ENCODE results near the gene SLC1A2. TPM values are rescaled to one million over a fixed set of nuclear protein-coding genes. Genes with fewer than 3 reads are reported as not detected.
A peak's percentile ranks its signal among the peaks of the same experiment; 100 is the strongest.

Gene SLC1A2
- total and polyA plus RNA-seq, 2 donors (not counting 1 experiment from before 2014, with no cell fraction given) = 1.2 to 7.6 TPM

- Histone ChIP-seq H3K9ac (ENCODE audit: insufficient read depth, low read length) (no peak overlapping the region), H3K36me3 (ENCODE audit: control insufficient read depth, insufficient read depth, low read length) (peaks cover 1% of the 10 kb centered on the region), H3K27ac (ENCODE audit: insufficient read depth, low read length) (no peak overlapping the region), H2AFZ (ENCODE audit: low read length) (no peak overlapping the region), H3K4me2 (ENCODE audit: extremely low read depth, insufficient read depth, low read length) (no peak overlapping the region), H3K4me3 (replicated peaks in 1 of 4; ENCODE audit: control extremely low read depth in 1 of 4, insufficient read depth in 1 of 4, low read depth in 3 of 4, low read length in 4 of 4) (no peak overlapping the region), H3K4me1 (ENCODE audit: control insufficient read depth, extremely low read depth, insufficient read depth, low read length) (peaks cover 4% of the 10 kb centered on the region), H3K79me2 (ENCODE audit: control insufficient read depth, insufficient read depth, low read length) (no peaks in the 10 kb centered on the region), H4K20me1 (ENCODE audit: control insufficient read depth, extremely low read depth, insufficient read depth, low read length) (no peaks in the 10 kb centered on the region), H3K27me3 (ENCODE audit: control insufficient read depth, insufficient read depth, low read length) (no peaks in the 10 kb centered on the region), H3K9me3 (ENCODE audit: control insufficient read depth, insufficient read depth, low read depth, low read length) (no peaks in the 10 kb centered on the region)
- no peak for TF ChIP-seq EZH2 (IDR thresholded peaks at IDR 0.05; ENCODE audit: low read length, missing control alignments)
- TF ChIP-seq CTCF (conservative IDR thresholded peaks at IDR 0.05 in 1 of 2, IDR thresholded peaks at IDR 0.05 in 1 of 2; ENCODE audit: low read depth in 1 of 2, low read length in 2 of 2) = no peak
- DNase-seq (ENCODE audit: low read depth in 2 of 2) = peak in 1 of 2 donors; percentile 4
These were observed 7.0 kb upstream of the SLC1A2 start for GRCh38 chr11:35426351-35426750.

- peaks cover 4% of the 10 kb centered on the region for H3K4me1 ChIP-seq (ENCODE audit: control insufficient read depth, extremely low read depth, insufficient read depth, low read length)
- H3K9me3 ChIP-seq (ENCODE audit: control insufficient read depth, insufficient read depth, low read depth, low read length) = no peaks in the 10 kb centered on the region
- no peak overlapping the region for H2AFZ ChIP-seq (ENCODE audit: low read length)
- no peaks in the 10 kb centered on the region for H3K27me3 ChIP-seq (ENCODE audit: control insufficient read depth, insufficient read depth, low read length)
- H3K79me2 ChIP-seq (ENCODE audit: control insufficient read depth, insufficient read depth, low read length) = no peaks in the 10 kb centered on the region
- no peaks in the 10 kb centered on the region for H4K20me1 ChIP-seq (ENCODE audit: control insufficient read depth, extremely low read depth, insufficient read depth, low read length)
- H3K4me3 ChIP-seq (replicated peaks in 1 of 4; ENCODE audit: control extremely low read depth in 1 of 4, insufficient read depth in 1 of 4, low read depth in 3 of 4, low read length in 4 of 4) = no peak overlapping the region
- TF ChIP-seq CTCF (conservative IDR thresholded peaks at IDR 0.05 in 1 of 2, IDR thresholded peaks at IDR 0.05 in 1 of 2; ENCODE audit: low read depth in 1 of 2, low read length in 2 of 2) (no peak), EZH2 (IDR thresholded peaks at IDR 0.05; ENCODE audit: low read length, missing control alignments) (no peak)
- DNase-seq (ENCODE audit: low read depth in 2 of 2) = peak in 1 of 2 donors; percentile 8
- no peak overlapping the region for H3K9ac ChIP-seq (ENCODE audit: insufficient read depth, low read length)
- H3K4me2 ChIP-seq (ENCODE audit: extremely low read depth, insufficient read depth, low read length) = no peak overlapping the region
- H3K36me3 ChIP-seq (ENCODE audit: control insufficient read depth, insufficient read depth, low read length) = no peaks in the 10 kb centered on the region
- no peak overlapping the region for H3K27ac ChIP-seq (ENCODE audit: insufficient read depth, low read length)
These were observed 6.3 kb upstream of the SLC1A2 start for GRCh38 chr11:35425603-35426212.

GRCh38 chr11:35424157-35424940 lies 5.0 kb upstream of the SLC1A2 start:
- peaks cover 4% of the 10 kb centered on the region for H3K4me1 ChIP-seq (ENCODE audit: control insufficient read depth, extremely low read depth, insufficient read depth, low read length)
- H2AFZ ChIP-seq (ENCODE audit: low read length) = no peak overlapping the region
- no peaks in the 10 kb centered on the region for H3K79me2 ChIP-seq (ENCODE audit: control insufficient read depth, insufficient read depth, low read length)
- no peak overlapping the region for H3K9ac ChIP-seq (ENCODE audit: insufficient read depth, low read length)
- DNase-seq (ENCODE audit: low read depth in 2 of 2) = peak; percentile 61 to 71
- peak overlapping the region; percentile 5 for H3K4me2 ChIP-seq (ENCODE audit: extremely low read depth, insufficient read depth, low read length)
- no peaks in the 10 kb centered on the region for H3K9me3 ChIP-seq (ENCODE audit: control insufficient read depth, insufficient read depth, low read depth, low read length)
- H3K27ac ChIP-seq (ENCODE audit: insufficient read depth, low read length) = no peak overlapping the region
- H3K27me3 ChIP-seq (ENCODE audit: control insufficient read depth, insufficient read depth, low read length) = no peaks in the 10 kb centered on the region
- no peaks in the 10 kb centered on the region for H3K36me3 ChIP-seq (ENCODE audit: control insufficient read depth, insufficient read depth, low read length)
- no peaks in the 10 kb centered on the region for H4K20me1 ChIP-seq (ENCODE audit: control insufficient read depth, extremely low read depth, insufficient read depth, low read length)
- TF ChIP-seq EZH2 (IDR thresholded peaks at IDR 0.05; ENCODE audit: low read length, missing control alignments) (no peak), CTCF (conservative IDR thresholded peaks at IDR 0.05 in 1 of 2, IDR thresholded peaks at IDR 0.05 in 1 of 2; ENCODE audit: low read depth in 1 of 2, low read length in 2 of 2) (no peak)
- no peak overlapping the region for H3K4me3 ChIP-seq (replicated peaks in 1 of 4; ENCODE audit: control extremely low read depth in 1 of 4, insufficient read depth in 1 of 4, low read depth in 3 of 4, low read length in 4 of 4)
